CD4-positive, alpha-beta T cell (primary cell): ENCODE data around the gene CTRB1. TPM values are rescaled to one million over a fixed set of nuclear protein-coding genes. Genes with fewer than 3 reads are reported as not detected.

Experiments
- ATAC-seq: fragments of 200-7000 bp; cut with Tn5 transposase; one replicate; pipeline ENCODE4 v1.10.0; 2022; ENCODE audit warnings: mild to moderate bottlenecking; ENCODE audit not compliant: poor library complexity
- CTCF ChIA-PET: fragments of 350-600 bp; sonication (Branson Sonifier 250); formaldehyde crosslinking; loops from one replicate; lab custom pipeline; 2021; ENCODE audit warnings: antibody characterized with exemption, inconsistent platforms; lab: Charles Lee
- POLR2A ChIA-PET: fragments of 350-600 bp; sonication (Branson Sonifier 250); formaldehyde crosslinking; loops from one replicate; lab custom pipeline; 2021; ENCODE audit warnings: antibody characterized with exemption, inconsistent platforms; lab: Charles Lee
- DNase-seq, 14 experiments: peaks; one replicate each; pipeline ENCODE4 v3.0.0-alpha.2; 2013 to 2020; ENCODE audit warnings: mixed read lengths in 2 of 14
- H3K27ac ChIP-seq, 2 donors: one replicate each; pipeline versions ENCODE4 v1.5.1 to v1.7.0; 2013; ENCODE audit warnings: low read length in 2 of 2, low read depth in 1 of 2, mild to moderate bottlenecking in 1 of 2
- H3K27me3 ChIP-seq, 2 experiments: 1 replicate in 1 of 2; 2 replicates in 1 of 2; pipeline versions ENCODE4 v1.6.1 to v1.7.0; 2013; ENCODE audit warnings: low read length in 2 of 2, control low read depth in 1 of 2, mild to moderate bottlenecking in 1 of 2, moderate library complexity in 1 of 2; ENCODE audit not compliant: insufficient read depth in 2 of 2, control insufficient read depth in 1 of 2
- H3K36me3 ChIP-seq: one replicate; pipeline ENCODE4 v1.6.1; 2013; ENCODE audit warnings: low read length, control low read depth; ENCODE audit not compliant: insufficient read depth
- H3K4me1 ChIP-seq: one replicate; pipeline ENCODE4 v1.6.1; 2013; ENCODE audit warnings: low read length, control low read depth; ENCODE audit not compliant: insufficient read depth
- H3K4me3 ChIP-seq: one replicate; pipeline ENCODE4 v1.5.1; 2013; ENCODE audit warnings: mild to moderate bottlenecking, low read length, moderate library complexity
- H3K9me3 ChIP-seq, 2 experiments: 1 replicate in 1 of 2; 2 replicates in 1 of 2; pipeline versions ENCODE4 v1.6.1 to v1.7.0; 2013; ENCODE audit warnings: low read length in 2 of 2, mild to moderate bottlenecking in 2 of 2, control low read depth in 1 of 2, moderate library complexity in 1 of 2; ENCODE audit not compliant: control insufficient read depth in 1 of 2, insufficient read depth in 1 of 2
- H3K27ac Mint-ChIP-seq: one replicate; pipeline ENCODE4 v1.8.0; 2020; ENCODE audit warnings: mixed read lengths
- H3K27me3 Mint-ChIP-seq: one replicate; pipeline ENCODE4 v1.8.0; 2021; ENCODE audit warnings: mixed read lengths
- H3K36me3 Mint-ChIP-seq: one replicate; pipeline ENCODE4 v1.8.0; 2021; ENCODE audit warnings: low read depth, mixed read lengths
- H3K4me1 Mint-ChIP-seq: one replicate; pipeline ENCODE4 v1.8.0; 2021; ENCODE audit warnings: low read depth, mixed read lengths
- H3K4me3 Mint-ChIP-seq: one replicate; pipeline ENCODE4 v1.8.0; 2020; ENCODE audit warnings: mild to moderate bottlenecking, mixed read lengths
- H3K9me3 Mint-ChIP-seq: one replicate; pipeline ENCODE4 v1.8.0; 2020; ENCODE audit warnings: mixed read lengths
- CTCF ChIP-seq: fragments of 200-600 bp; IDR thresholded peaks from one replicate; pipeline ENCODE4 v1.8.0; 2022; ENCODE audit warnings: antibody characterized with exemption, mild to moderate bottlenecking
- intact Hi-C, 2 experiments: fragments of 100-400 bp; cut with DNase I in 1 of 2; cut with micrococcal nuclease in 1 of 2; formaldehyde crosslinking; loops; one replicate each; pipeline versions ENCODE4 v1.15.1 to v1.9.0; 2023 to 2025; cut with DNase I, micrococcal nuclease
- total RNA-seq, 174 experiments: library from RNA in 2 of 174; stranded (reverse) in 2 of 174; gene quantifications; one replicate each; pipeline ENCODE4 v1.2.3 and lab custom pipeline; 2021 to 2026

Gene CTRB1
- total RNA-seq, 2 experiments from 2014 or later = not detected

- no peak for TF ChIP-seq CTCF
- H3K4me3 Mint-ChIP-seq = no peak overlapping the region
- Histone ChIP-seq H3K4me1 (no peaks in the 10 kb centered on the region), H3K27ac (no peak overlapping the region), H3K9me3 (peaks cover 0 to 6% of the 10 kb centered on the region in 2 experiments), H3K36me3 (no peaks in the 10 kb centered on the region), H3K27me3 (no peaks in the 10 kb centered on the region), H3K4me3 (no peak overlapping the region)
- H3K9me3 Mint-ChIP-seq = no peaks in the 10 kb centered on the region
- DNase-seq = no peak
- POLR2A ChIA-PET = no interaction called here
- peaks cover 1% of the 10 kb centered on the region for H3K27me3 Mint-ChIP-seq
- CTCF ChIA-PET = no interaction called here
- intact Hi-C loops = no loop called here
- no peaks in the 10 kb centered on the region for H3K36me3 Mint-ChIP-seq
- no peaks in the 10 kb centered on the region for H3K4me1 Mint-ChIP-seq
- H3K27ac Mint-ChIP-seq = no peak overlapping the region
- ATAC-seq = no peak
Measured at GRCh38 chr16:75244225-75244809, 25.5 kb downstream of the CTRB1 start.

- no peak for ATAC-seq
- no peak overlapping the region for H3K4me3 Mint-ChIP-seq
- no peak for TF ChIP-seq CTCF
- peaks cover 9% of the 10 kb centered on the region for H3K27me3 Mint-ChIP-seq
- H3K36me3 ChIP-seq = no peaks in the 10 kb centered on the region
- no peaks in the 10 kb centered on the region for H3K4me1 Mint-ChIP-seq
- no peak overlapping the region for H3K27ac Mint-ChIP-seq
- H3K4me3 ChIP-seq = no peak overlapping the region
- H3K9me3 Mint-ChIP-seq = no peaks in the 10 kb centered on the region
- H3K36me3 Mint-ChIP-seq = no peaks in the 10 kb centered on the region
- CTCF ChIA-PET = no interaction called here
- POLR2A ChIA-PET = no interaction called here
- intact Hi-C loops = no loop called here
- peaks cover 0 to 9% of the 10 kb centered on the region in 2 experiments for H3K9me3 ChIP-seq
- no peak for DNase-seq
- H3K27me3 ChIP-seq = peaks cover 6 to 8% of the 10 kb centered on the region in 2 experiments
- H3K4me1 ChIP-seq = peaks cover under 1% of the 10 kb centered on the region
- no peak overlapping the region for H3K27ac ChIP-seq
Measured at GRCh38 chr16:75244844-75245758, 26.3 kb downstream of the CTRB1 start.

GRCh38 chr16:75246504-75247205, 27.9 kb downstream of the CTRB1 start:
- peaks cover 16% of the 10 kb centered on the region for H3K27me3 Mint-ChIP-seq
- no peak overlapping the region for H3K4me3 Mint-ChIP-seq
- TF ChIP-seq CTCF = no peak
- Histone ChIP-seq H3K27me3 (peaks cover 11 to 19% of the 10 kb centered on the region in 2 experiments), H3K9me3 (peaks cover 0 to 9% of the 10 kb centered on the region in 2 experiments), H3K4me1 (peaks cover 8% of the 10 kb centered on the region), H3K27ac (no peak overlapping the region), H3K4me3 (no peak overlapping the region), H3K36me3 (no peaks in the 10 kb centered on the region)
- POLR2A ChIA-PET = no interaction called here
- no peak for DNase-seq
- no peaks in the 10 kb centered on the region for H3K36me3 Mint-ChIP-seq
- ATAC-seq = no peak
- CTCF ChIA-PET = no interaction called here
- H3K27ac Mint-ChIP-seq = no peak overlapping the region
- intact Hi-C loops = no loop called here
- no peaks in the 10 kb centered on the region for H3K9me3 Mint-ChIP-seq
- no peaks in the 10 kb centered on the region for H3K4me1 Mint-ChIP-seq
